ENCODE measurements around the gene SERF2.
"Not testable (repeated sequence)": the region's sequence is repeated elsewhere in the genome, so short reads cannot be mapped to it uniquely, and the experiment has no call there.

- TF ChIP-seq POLR2AphosphoS5 (IDR thresholded peaks at IDR 0.05; ENCODE audit: low read depth, low read length); REST (IDR thresholded peaks at IDR 0.05; ENCODE audit: insufficient read depth in 1 of 2, low read depth in 2 of 2, low read length in 1 of 2): not testable (repeated sequence)
- TF ChIP-seq, protein P1, sequence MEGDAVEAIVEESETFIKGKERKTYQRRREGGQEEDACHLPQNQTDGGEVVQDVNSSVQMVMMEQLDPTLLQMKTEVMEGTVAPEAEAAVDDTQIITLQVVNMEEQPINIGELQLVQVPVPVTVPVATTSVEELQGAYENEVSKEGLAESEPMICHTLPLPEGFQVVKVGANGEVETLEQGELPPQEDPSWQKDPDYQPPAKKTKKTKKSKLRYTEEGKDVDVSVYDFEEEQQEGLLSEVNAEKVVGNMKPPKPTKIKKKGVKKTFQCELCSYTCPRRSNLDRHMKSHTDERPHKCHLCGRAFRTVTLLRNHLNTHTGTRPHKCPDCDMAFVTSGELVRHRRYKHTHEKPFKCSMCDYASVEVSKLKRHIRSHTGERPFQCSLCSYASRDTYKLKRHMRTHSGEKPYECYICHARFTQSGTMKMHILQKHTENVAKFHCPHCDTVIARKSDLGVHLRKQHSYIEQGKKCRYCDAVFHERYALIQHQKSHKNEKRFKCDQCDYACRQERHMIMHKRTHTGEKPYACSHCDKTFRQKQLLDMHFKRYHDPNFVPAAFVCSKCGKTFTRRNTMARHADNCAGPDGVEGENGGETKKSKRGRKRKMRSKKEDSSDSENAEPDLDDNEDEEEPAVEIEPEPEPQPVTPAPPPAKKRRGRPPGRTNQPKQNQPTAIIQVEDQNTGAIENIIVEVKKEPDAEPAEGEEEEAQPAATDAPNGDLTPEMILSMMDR (IDR thresholded peaks at IDR 0.05) = not testable (repeated sequence)
These were observed 40.4 kb downstream of the SERF2 start for GRCh38 chr15:43832485-43832884.
